ENCODE data around the gene PGPEP1.
"Not testable (repeated sequence)": the region's sequence is repeated elsewhere in the genome, so short reads cannot be mapped to it uniquely, and the experiment has no call there.

Gene PGPEP1

GRCh38 chr19:18340990-18341868, 831 bp downstream of the PGPEP1 start:
- peak overlapping the region; percentile 81 to 83 for H3K4me3 ChIP-seq (replicated peaks in 1 of 2; ENCODE audit: low read depth in 2 of 2, low read length in 2 of 2)
- TF ChIP-seq, protein P1, sequence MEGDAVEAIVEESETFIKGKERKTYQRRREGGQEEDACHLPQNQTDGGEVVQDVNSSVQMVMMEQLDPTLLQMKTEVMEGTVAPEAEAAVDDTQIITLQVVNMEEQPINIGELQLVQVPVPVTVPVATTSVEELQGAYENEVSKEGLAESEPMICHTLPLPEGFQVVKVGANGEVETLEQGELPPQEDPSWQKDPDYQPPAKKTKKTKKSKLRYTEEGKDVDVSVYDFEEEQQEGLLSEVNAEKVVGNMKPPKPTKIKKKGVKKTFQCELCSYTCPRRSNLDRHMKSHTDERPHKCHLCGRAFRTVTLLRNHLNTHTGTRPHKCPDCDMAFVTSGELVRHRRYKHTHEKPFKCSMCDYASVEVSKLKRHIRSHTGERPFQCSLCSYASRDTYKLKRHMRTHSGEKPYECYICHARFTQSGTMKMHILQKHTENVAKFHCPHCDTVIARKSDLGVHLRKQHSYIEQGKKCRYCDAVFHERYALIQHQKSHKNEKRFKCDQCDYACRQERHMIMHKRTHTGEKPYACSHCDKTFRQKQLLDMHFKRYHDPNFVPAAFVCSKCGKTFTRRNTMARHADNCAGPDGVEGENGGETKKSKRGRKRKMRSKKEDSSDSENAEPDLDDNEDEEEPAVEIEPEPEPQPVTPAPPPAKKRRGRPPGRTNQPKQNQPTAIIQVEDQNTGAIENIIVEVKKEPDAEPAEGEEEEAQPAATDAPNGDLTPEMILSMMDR (IDR thresholded peaks at IDR 0.05; ENCODE audit: low read depth, low read length), result no peak
- peak in 1 of 2 donors; percentile 50 for DNase-seq (ENCODE audit: low read depth in 2 of 2)

GRCh38 chr19:18342090-18342632, 1.8 kb downstream of the PGPEP1 start:
- H3K4me3 ChIP-seq (replicated peaks in 1 of 2; ENCODE audit: low read depth in 2 of 2, low read length in 2 of 2), result no peak overlapping the region
- TF ChIP-seq, protein P1 (IDR thresholded peaks at IDR 0.05; ENCODE audit: low read depth, low read length), result no peak

DNA sequence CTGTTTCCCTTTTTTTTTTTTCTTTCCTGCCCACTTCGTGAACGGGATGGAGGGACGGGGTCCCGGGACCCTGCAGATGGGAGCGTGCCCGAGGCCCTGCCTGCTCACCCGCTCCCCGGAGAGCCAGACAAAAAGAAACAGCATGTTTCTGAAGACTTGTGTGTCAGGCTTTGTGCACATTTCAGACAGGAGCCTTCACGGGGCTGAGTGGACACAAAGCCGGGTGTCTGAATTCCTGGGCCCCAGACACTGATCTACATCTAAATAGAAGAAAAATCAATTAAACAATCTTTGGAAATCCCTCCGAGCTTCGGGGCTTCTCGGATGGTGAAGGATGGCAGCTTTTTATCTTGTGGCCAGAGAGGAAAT, 4.2 kb downstream of the PGPEP1 start:
- no peak overlapping the region for H3K4me3 ChIP-seq (replicated peaks in 1 of 2; ENCODE audit: low read depth in 2 of 2, low read length in 2 of 2)
- TF ChIP-seq, protein P1 (IDR thresholded peaks at IDR 0.05; ENCODE audit: low read depth, low read length), result no peak
- DNase-seq (ENCODE audit: low read depth in 2 of 2), result no peak

More at GRCh38 chr19:18342090-18342632, 1.8 kb downstream of the PGPEP1 start:
- DNase-seq (ENCODE audit: low read depth in 2 of 2), result no peak

GRCh38 chr19:18345296-18345695, 4.9 kb downstream of the PGPEP1 start:
- TF ChIP-seq, protein P1 (IDR thresholded peaks at IDR 0.05; ENCODE audit: low read depth, low read length), result no peak
- no peak for DNase-seq (ENCODE audit: low read depth in 2 of 2)
- no peak overlapping the region for H3K4me3 ChIP-seq (replicated peaks in 1 of 2; ENCODE audit: low read depth in 2 of 2, low read length in 2 of 2)

GRCh38 chr19:18346091-18346490, 5.7 kb downstream of the PGPEP1 start:
- TF ChIP-seq, protein P1 (IDR thresholded peaks at IDR 0.05; ENCODE audit: low read depth, low read length), result no peak
- no peak for DNase-seq (ENCODE audit: low read depth in 2 of 2)
- H3K4me3 ChIP-seq (replicated peaks in 1 of 2; ENCODE audit: low read depth in 2 of 2, low read length in 2 of 2), result no peak overlapping the region

DNA sequence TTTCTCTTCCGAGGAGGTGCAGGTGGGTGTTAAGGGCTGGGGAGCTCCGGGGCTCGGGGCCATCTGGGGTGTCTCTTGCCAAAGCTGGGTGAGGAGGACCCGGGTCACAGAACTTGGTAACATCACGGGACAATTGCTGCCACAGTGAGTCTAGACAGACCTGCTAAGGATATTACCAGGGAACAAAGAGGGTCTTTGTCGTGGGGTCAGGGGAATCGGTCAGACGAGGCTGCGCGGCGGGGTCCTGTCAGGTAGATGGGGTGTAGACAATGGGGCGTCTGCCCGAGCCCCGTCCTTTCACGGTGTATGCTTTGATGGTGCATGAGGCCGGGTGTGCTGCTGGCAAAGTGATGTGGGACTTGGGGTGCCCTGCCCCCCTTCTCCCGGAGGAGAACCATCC, 7.8 kb downstream of the PGPEP1 start:
- TF ChIP-seq, protein P1 (IDR thresholded peaks at IDR 0.05; ENCODE audit: low read depth, low read length), result no peak

GRCh38 chr19:18348818-18349339, 8.5 kb downstream of the PGPEP1 start:
- H3K4me3 ChIP-seq (replicated peaks in 1 of 2; ENCODE audit: low read depth in 2 of 2, low read length in 2 of 2); DNase-seq (ENCODE audit: low read depth in 2 of 2): not testable (repeated sequence)

More for the DNA sequence above, 7.8 kb downstream of the PGPEP1 start:
- H3K4me3 ChIP-seq (replicated peaks in 1 of 2; ENCODE audit: low read depth in 2 of 2, low read length in 2 of 2), result no peak overlapping the region
- no peak for DNase-seq (ENCODE audit: low read depth in 2 of 2)

Measured in cardiac fibroblast (primary cell).